Heart left ventricle (tissue), 16 donors: Measurements from ENCODE around the gene XPO6. TPM values are rescaled to one million over a fixed set of nuclear protein-coding genes. Genes with fewer than 3 reads are reported as not detected.

ENCODE experiments used
- ATAC-seq, 4 donors: fragments of 200-7000 bp; cut with Tn5 transposase; one replicate each; pipeline ENCODE4 v1.9.1; 2020 to 2022; ENCODE audit warnings: moderate library complexity in 4 of 4, mild to moderate bottlenecking in 3 of 4, moderate number of reproducible peaks in 1 of 4
- DNase-seq, 5 donors: peaks; one replicate each; pipeline ENCODE4 v3.0.0-alpha.2; 2020
- H3K27ac ChIP-seq, 12 donors: fragments of 200-600 bp; sonication (generic) in 4 of 12; one replicate each; pipeline versions ENCODE4 v1.5.0 to v1.8.0; 2016 to 2022; ENCODE audit warnings: mild to moderate bottlenecking in 2 of 12
- H3K27me3 ChIP-seq, 9 donors: fragments of 200-600 bp; sonication (generic) in 2 of 9; one replicate each; pipeline versions ENCODE4 v1.5.1 to v1.8.0; 2016 to 2022; ENCODE audit warnings: mild to moderate bottlenecking in 3 of 9
- H3K36me3 ChIP-seq, 9 donors: fragments of 200-600 bp; sonication (generic) in 2 of 9; one replicate each; pipeline versions ENCODE4 v1.5.0 to v1.8.0; 2018 to 2022; ENCODE audit warnings: mild to moderate bottlenecking in 2 of 9
- H3K4me1 ChIP-seq, 12 donors: fragments of 200-600 bp; sonication (generic) in 4 of 12; one replicate each; pipeline versions ENCODE4 v1.5.0 to v1.8.0; 2016 to 2022; ENCODE audit warnings: mild to moderate bottlenecking in 3 of 12
- H3K4me3 ChIP-seq, 12 donors: fragments of 200-600 bp; sonication (generic) in 4 of 12; one replicate each; pipeline versions ENCODE4 v1.5.0 to v1.8.0; 2017 to 2022; ENCODE audit warnings: mild to moderate bottlenecking in 9 of 12, moderate library complexity in 4 of 12
- H3K9me3 ChIP-seq, 12 donors: fragments of 200-600 bp; sonication (generic) in 4 of 12; one replicate each; pipeline versions ENCODE4 v1.5.0 to v1.8.0; 2016 to 2022; ENCODE audit warnings: mild to moderate bottlenecking in 1 of 12
- CTCF ChIP-seq, 12 donors: fragments of 200-600 bp; sonication (generic) in 4 of 12; IDR thresholded peaks; one replicate each; pipeline versions ENCODE4 v1.5.0 to v1.8.0; 2018 to 2022; ENCODE audit warnings: antibody characterized with exemption in 12 of 12, mild to moderate bottlenecking in 5 of 12
- POLR2A ChIP-seq, 2 donors: fragments of 450-650 bp; IDR thresholded peaks; one replicate each; pipeline ENCODE4 v1.6.1; 2017; ENCODE audit warnings: antibody characterized with exemption in 2 of 2, mild to moderate bottlenecking in 2 of 2, moderate library complexity in 2 of 2
- WGBS, 4 donors: extraction: QIAGEN DNeasy Blood & Tissue Kit in 2 of 4; methylation state at CpG; one replicate each; pipeline versions ENCODE4 v1.1.5 to v1.1.7; 2013 to 2018; 5-methylcytosine and 5-hydroxymethylcytosine counted together
- intact Hi-C, 10 donors: fragments of 100-400 bp; cut with DNase I; formaldehyde crosslinking; loops; one replicate each; pipeline versions ENCODE4 v1.11.1 to v1.14.2; 2022
- polyA plus RNA-seq, 2 donors: library from polyadenylated mRNA; stranded (reverse); fragments of 200-250 nt; gene quantifications; one replicate each; pipeline ENCODE4 v1.2.3, GENCODE V29; 2013
- total RNA-seq, 9 donors: library from RNA; depleted of rRNA in 2 of 9; stranded (reverse); fragments of >200 nt in 2 of 9; fragmentation: NEBNext Ultra II Directional in 3 of 9; extraction: Animal tissue kit (Norgen Biotek cat#: 25700) in 3 of 9; gene quantifications; one replicate each; pipeline versions ENCODE4 v1.1.0 to v1.2.4, GENCODE V29; 2016 to 2023
- donor health status: ischemic (EF 13 %, LVEDD 7.1; RV severe dilation, severe dysfunction).
- donor health status: healthy with polysubstance abuse.
- donor health status: DM: no; HTN: yes; CAD: no.
- donor health status: DM: no; HTN: no; CAD: no.
- donor health status: ischemic (EF 25% LVEDD 6.9; RV normal size, moderate dysfunction).
- donor health status: ischemic (EF 25% LVEDD 5.7; RV mildly dilated, moderate dysfunction).
- donor health status: healthy.
- donor health status: DM: yes; HTN: yes; CAD: no.
- donor health status: ischemic (EF 35%, LVEDD 5.7; RV mildly dilated, moderate dysfunction).
- donor health status: nonischemic (EF 11% LVEDD 7.7; RV severe dilation, severe dysfunction).
- donor health status: DM: yes; HTN: yes; CAD: no.
- donor health status: PGD.
- donor health status: ischemic (EF 29% LVEDD 5.4; RV normal size, mild dysfunction).
- donor health status: nonischemic (EF 23%, LVEDD 6.1; RV moderate dilation, normal function).

XPO6 gene
- total and polyA plus RNA-seq, 11 donors: 19.8 to 78.0 (median 33.0) TPM

- TF ChIP-seq CTCF (IDR thresholded peaks at IDR 0.05) (no peak), POLR2A (IDR thresholded peaks at IDR 0.05) (no peak)
- DNase-seq (no peak), ATAC-seq (no peak)
- Histone ChIP-seq H3K9me3 (no peaks in the 10 kb centered on the region), H3K4me3 (no peak overlapping the region), H3K36me3 (peaks cover 0 to 99% (median 95%) of the 10 kb centered on the region in 9 donors), H3K4me1 (peaks cover 0 to 13% (median 0%) of the 10 kb centered on the region in 12 donors), H3K27ac (no peak overlapping the region), H3K27me3 (no peaks in the 10 kb centered on the region)
- 83 to 89% (median 86%) methylated on average over 7 of the region's 7 CpGs for WGBS, 4 donors
- intact Hi-C loops: no loop called here
These were observed 60.6 kb downstream of the XPO6 start for GRCh38 chr16:28151180-28151579.

- Histone ChIP-seq H3K9me3 (no peaks in the 10 kb centered on the region), H3K4me3 (no peak overlapping the region), H3K36me3 (peaks cover 0 to 99% (median 95%) of the 10 kb centered on the region in 9 donors), H3K27me3 (no peaks in the 10 kb centered on the region), H3K4me1 (peaks cover 0 to 33% (median 0%) of the 10 kb centered on the region in 12 donors), H3K27ac (peak overlapping the region in 1 of 12 donors; percentile 64)
- TF ChIP-seq CTCF (IDR thresholded peaks at IDR 0.05) (no peak), POLR2A (IDR thresholded peaks at IDR 0.05) (no peak)
- ATAC-seq: peak in 1 of 4 donors; percentile 52
- intact Hi-C loops: no loop called here
- DNase-seq: no peak
- 86 to 95% (median 94%) methylated on average over 12 of the region's 12 CpGs for WGBS, 4 donors
These were observed 62.5 kb downstream of the XPO6 start for GRCh38 chr16:28149011-28149888.

- no peak overlapping the region for H3K4me3 ChIP-seq
- DNase-seq (no peak), ATAC-seq (no peak)
- no peaks in the 10 kb centered on the region for H3K27me3 ChIP-seq
- H3K9me3 ChIP-seq: no peaks in the 10 kb centered on the region
- peaks cover 0 to 57% (median 0%) of the 10 kb centered on the region in 12 donors for H3K4me1 ChIP-seq
- TF ChIP-seq POLR2A (IDR thresholded peaks at IDR 0.05): no peak
- no peak for TF ChIP-seq CTCF (IDR thresholded peaks at IDR 0.05)
- WGBS, 4 donors: 90 to 94% (median 92%) methylated on average over 3 of the region's 3 CpGs
- H3K27ac ChIP-seq: peak overlapping the region in 1 of 12 donors; percentile 61
- intact Hi-C loops: no loop called here
- H3K36me3 ChIP-seq: peaks cover 0 to 99% (median 76%) of the 10 kb centered on the region in 9 donors
These were observed 65.2 kb downstream of the XPO6 start for GRCh38 chr16:28146536-28146935.

- TF ChIP-seq CTCF (IDR thresholded peaks at IDR 0.05) (no peak), POLR2A (IDR thresholded peaks at IDR 0.05) (no peak)
- no peak for DNase-seq
- Histone ChIP-seq H3K9me3 (no peaks in the 10 kb centered on the region), H3K36me3 (peaks cover 0 to 94% (median 75%) of the 10 kb centered on the region in 9 donors), H3K27ac (peak overlapping the region in 1 of 12 donors; percentile 61), H3K4me1 (peaks cover 0 to 63% (median 0%) of the 10 kb centered on the region in 12 donors), H3K4me3 (no peak overlapping the region), H3K27me3 (no peaks in the 10 kb centered on the region)
- intact Hi-C loops: no loop called here
- ATAC-seq: no peak
- WGBS, 4 donors: 88 to 95% (median 90%) methylated on average over 2 of the region's 2 CpGs
These were observed 66.0 kb downstream of the XPO6 start for GRCh38 chr16:28145796-28146195.
